IPS DF 6.9 (cell line): ENCODE results near the gene KLHL40.

Experiments used
- DNase-seq: peaks from one replicate; pipeline ENCODE4 v3.0.0-alpha.2; 2013; ENCODE audit warnings: low read depth, low spot score
- H3K27ac ChIP-seq: one replicate; pipeline ENCODE4 v1.5.1; 2013; ENCODE audit warnings: low read length, control low read depth
- H3K27me3 ChIP-seq: 2 replicates; pipeline ENCODE4 v1.6.1; 2013; ENCODE audit warnings: mild to moderate bottlenecking, low read length; ENCODE audit not compliant: control insufficient read depth, insufficient read depth
- H3K36me3 ChIP-seq: 2 replicates; pipeline ENCODE4 v1.6.1; 2013; ENCODE audit warnings: low read length; ENCODE audit not compliant: control insufficient read depth, insufficient read depth
- H3K4me1 ChIP-seq: 2 replicates; pipeline ENCODE4 v1.6.1; 2013; ENCODE audit warnings: low read length; ENCODE audit not compliant: control insufficient read depth, insufficient read depth
- H3K4me3 ChIP-seq: 2 replicates; pipeline ENCODE4 v1.5.1; 2013; ENCODE audit warnings: mild to moderate bottlenecking, low read length
- H3K9me3 ChIP-seq: 2 replicates; pipeline ENCODE4 v1.6.1; 2013; ENCODE audit warnings: low read length, inconsistent platforms; ENCODE audit not compliant: control insufficient read depth, insufficient read depth
- WGBS: extraction: QIAGEN DNeasy Blood & Tissue Kit; methylation state at CpG from one replicate; pipeline ENCODE4 v1.1.7; 2013; ENCODE audit warnings: mixed read lengths, missing lambda C conversion rate; ENCODE audit not compliant: insufficient read length, insufficient coverage; 5-methylcytosine and 5-hydroxymethylcytosine counted together

The KLHL40 gene

GRCh38 chr3:42656680-42657610 is 28.4 kb upstream of the KLHL40 start:
- H3K4me3 ChIP-seq: no peak overlapping the region
- peaks cover 9% of the 10 kb centered on the region for H3K4me1 ChIP-seq
- no peak overlapping the region for H3K27ac ChIP-seq
- no peaks in the 10 kb centered on the region for H3K9me3 ChIP-seq
- 0 out of 2 replicates have a peak, but pooled peaks cover 4% of the 10 kb centered on the region for H3K36me3 ChIP-seq
- no peak for DNase-seq
- WGBS: no CpG with 5 or more reads among the region's 9 CpGs
- no peaks in the 10 kb centered on the region for H3K27me3 ChIP-seq

- Histone ChIP-seq H3K27me3 (no peaks in the 10 kb centered on the region), H3K27ac (no peak overlapping the region), H3K9me3 (no peaks in the 10 kb centered on the region), H3K4me3 (no peak overlapping the region), H3K36me3 (0 out of 2 replicates have a peak, but pooled peaks cover 4% of the 10 kb centered on the region), H3K4me1 (peaks cover 9% of the 10 kb centered on the region)
- WGBS: no CpG with 5 or more reads among the region's 4 CpGs
- DNase-seq: no peak
These were observed 27.7 kb upstream of the KLHL40 start for GRCh38 chr3:42657675-42658074.

GRCh38 chr3:42658091-42658770 is 27.1 kb upstream of the KLHL40 start:
- Histone ChIP-seq H3K4me1 (peaks cover 7% of the 10 kb centered on the region), H3K27me3 (no peaks in the 10 kb centered on the region), H3K9me3 (no peaks in the 10 kb centered on the region), H3K27ac (no peak overlapping the region), H3K36me3 (0 out of 2 replicates have a peak, but pooled peaks cover 4% of the 10 kb centered on the region), H3K4me3 (no peak overlapping the region)
- no peak for DNase-seq
- no CpG with 5 or more reads among the region's 34 CpGs for WGBS

GRCh38 chr3:42658771-42659390 is 26.5 kb upstream of the KLHL40 start:
- H3K27ac ChIP-seq: no peak overlapping the region
- H3K4me3 ChIP-seq: no peak overlapping the region
- peaks cover 5% of the 10 kb centered on the region for H3K4me1 ChIP-seq
- H3K36me3 ChIP-seq: peaks cover 4% of the 10 kb centered on the region; the same call in 1 of the 2 replicates
- WGBS: no CpG with 5 or more reads among the region's 22 CpGs
- no peaks in the 10 kb centered on the region for H3K9me3 ChIP-seq
- no peak for DNase-seq
- no peaks in the 10 kb centered on the region for H3K27me3 ChIP-seq

- Histone ChIP-seq H3K27ac (no peak overlapping the region), H3K27me3 (no peaks in the 10 kb centered on the region), H3K4me3 (no peak overlapping the region), H3K36me3 (peaks cover 4% of the 10 kb centered on the region; the same call in 1 of the 2 replicates), H3K4me1 (peaks cover 5% of the 10 kb centered on the region), H3K9me3 (no peaks in the 10 kb centered on the region)
- WGBS: no CpG with 5 or more reads among the region's 25 CpGs
- DNase-seq: no peak
These were observed 25.7 kb upstream of the KLHL40 start for GRCh38 chr3:42659451-42660130.

- H3K27me3 ChIP-seq: no peaks in the 10 kb centered on the region
- H3K27ac ChIP-seq: no peak overlapping the region
- H3K9me3 ChIP-seq: no peaks in the 10 kb centered on the region
- no CpG with 5 or more reads among the region's 6 CpGs for WGBS
- no peak overlapping the region for H3K4me3 ChIP-seq
- DNase-seq: no peak
- H3K36me3 ChIP-seq: peaks cover 4% of the 10 kb centered on the region; the same call in 1 of the 2 replicates
- peaks cover 3% of the 10 kb centered on the region for H3K4me1 ChIP-seq
These were observed 25.1 kb upstream of the KLHL40 start for GRCh38 chr3:42660131-42660715.

GRCh38 chr3:42660898-42661297 is 24.4 kb upstream of the KLHL40 start:
- Histone ChIP-seq H3K27ac (no peak overlapping the region), H3K36me3 (peaks cover 4% of the 10 kb centered on the region; the same call in 1 of the 2 replicates), H3K27me3 (no peaks in the 10 kb centered on the region), H3K4me3 (no peak overlapping the region), H3K9me3 (no peaks in the 10 kb centered on the region), H3K4me1 (no peaks in the 10 kb centered on the region; the same call in 1 of the 2 replicates)
- DNase-seq: no peak
- WGBS: no CpG with 5 or more reads among the region's 4 CpGs

- no peak overlapping the region for H3K4me3 ChIP-seq
- H3K27me3 ChIP-seq: no peaks in the 10 kb centered on the region
- peaks cover 4% of the 10 kb centered on the region; the same call in 1 of the 2 replicates for H3K36me3 ChIP-seq
- no peaks in the 10 kb centered on the region; the same call in 1 of the 2 replicates for H3K4me1 ChIP-seq
- H3K9me3 ChIP-seq: no peaks in the 10 kb centered on the region
- H3K27ac ChIP-seq: no peak overlapping the region
- no CpG with 5 or more reads among the region's 5 CpGs for WGBS
- no peak for DNase-seq
These were observed 23.7 kb upstream of the KLHL40 start for GRCh38 chr3:42661593-42662022.

- Histone ChIP-seq H3K9me3 (no peaks in the 10 kb centered on the region), H3K4me1 (no peaks in the 10 kb centered on the region; the same call in 1 of the 2 replicates), H3K27me3 (no peaks in the 10 kb centered on the region), H3K4me3 (no peak overlapping the region), H3K36me3 (peaks cover 4% of the 10 kb centered on the region; the same call in 1 of the 2 replicates), H3K27ac (no peak overlapping the region)
- DNase-seq: no peak
- no CpG with 5 or more reads among the region's 7 CpGs for WGBS
These were observed 23.1 kb upstream of the KLHL40 start for GRCh38 chr3:42662037-42662812.
